Measurements from ENCODE around the gene AOC1.

DNA sequence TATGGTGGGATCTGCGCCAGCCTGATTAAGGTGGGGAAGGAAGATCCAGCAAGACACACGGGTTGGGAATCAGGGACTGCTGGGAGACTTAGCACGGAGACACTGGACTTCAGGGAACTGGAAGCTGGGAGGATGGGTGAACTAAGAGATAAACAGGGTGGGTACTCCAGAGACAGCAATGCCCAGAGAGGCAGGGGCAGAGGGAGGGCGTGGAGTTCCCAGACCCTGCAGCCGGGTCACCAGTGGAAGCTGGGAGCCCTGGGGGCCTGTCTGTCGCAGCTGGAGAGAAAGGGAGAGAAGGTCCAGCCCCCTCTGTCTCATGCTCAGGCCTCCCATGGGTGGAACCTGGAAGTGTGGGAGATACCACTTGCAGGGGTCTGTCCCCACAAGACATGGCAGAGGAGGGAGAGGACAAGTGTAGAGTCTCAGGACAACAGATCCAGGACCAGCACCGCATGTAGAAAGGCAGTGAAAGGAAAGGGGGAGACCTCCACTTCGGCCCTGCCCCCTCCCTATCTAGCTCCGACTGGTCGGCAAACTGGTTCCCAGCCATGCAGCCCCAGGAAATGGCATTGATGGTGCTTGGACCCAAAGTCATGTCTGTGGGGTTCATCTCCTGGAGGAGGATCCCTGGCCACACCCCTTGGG, 44.4 kb downstream of the AOC1 start:
- TF ChIP-seq, protein P1, sequence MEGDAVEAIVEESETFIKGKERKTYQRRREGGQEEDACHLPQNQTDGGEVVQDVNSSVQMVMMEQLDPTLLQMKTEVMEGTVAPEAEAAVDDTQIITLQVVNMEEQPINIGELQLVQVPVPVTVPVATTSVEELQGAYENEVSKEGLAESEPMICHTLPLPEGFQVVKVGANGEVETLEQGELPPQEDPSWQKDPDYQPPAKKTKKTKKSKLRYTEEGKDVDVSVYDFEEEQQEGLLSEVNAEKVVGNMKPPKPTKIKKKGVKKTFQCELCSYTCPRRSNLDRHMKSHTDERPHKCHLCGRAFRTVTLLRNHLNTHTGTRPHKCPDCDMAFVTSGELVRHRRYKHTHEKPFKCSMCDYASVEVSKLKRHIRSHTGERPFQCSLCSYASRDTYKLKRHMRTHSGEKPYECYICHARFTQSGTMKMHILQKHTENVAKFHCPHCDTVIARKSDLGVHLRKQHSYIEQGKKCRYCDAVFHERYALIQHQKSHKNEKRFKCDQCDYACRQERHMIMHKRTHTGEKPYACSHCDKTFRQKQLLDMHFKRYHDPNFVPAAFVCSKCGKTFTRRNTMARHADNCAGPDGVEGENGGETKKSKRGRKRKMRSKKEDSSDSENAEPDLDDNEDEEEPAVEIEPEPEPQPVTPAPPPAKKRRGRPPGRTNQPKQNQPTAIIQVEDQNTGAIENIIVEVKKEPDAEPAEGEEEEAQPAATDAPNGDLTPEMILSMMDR (IDR thresholded peaks at IDR 0.05): no peak
- TF ChIP-seq EP300 (IDR thresholded peaks at IDR 0.05): no peak

Data from tibial nerve (tissue), 4 donors.